Activated CD4-positive, CD25-positive, alpha-beta regulatory T cell treated with anti-CD3 and anti-CD28 coated beads, Interleukin-2, amount 50 U/mL, for 72 hours (primary cell): ENCODE results near the gene SELENOH.

Experiments used
- DNase-seq: peaks from one replicate; pipeline ENCODE4 v3.0.0; 2021

The SELENOH gene

GRCh38 chr11:57786436-57786835 is 45.1 kb downstream of the SELENOH start:
- DNase-seq, result no peak

GRCh38 chr11:57787006-57787604 is 45.8 kb downstream of the SELENOH start:
- no peak for DNase-seq

GRCh38 chr11:57787920-57788702 is 46.8 kb downstream of the SELENOH start:
- no peak for DNase-seq

GRCh38 chr11:57788703-57789088 is 47.4 kb downstream of the SELENOH start:
- no peak for DNase-seq

GRCh38 chr11:57791321-57792059 is 50.2 kb downstream of the SELENOH start:
- no peak for DNase-seq

- peak; percentile 72 for DNase-seq
These were observed 50.8 kb downstream of the SELENOH start for GRCh38 chr11:57792060-57792541.

- no peak for DNase-seq
These were observed 51.6 kb downstream of the SELENOH start for GRCh38 chr11:57792870-57793269.
